NOMO-1 treated with dmso at 0.1 percent for 144 hours (cell line): ENCODE data around the gene EIF4E3.
A peak's percentile ranks its signal among the peaks of the same experiment; 100 is the strongest.

Source experiments
- DNase-seq: peaks from one replicate; lab custom pipeline; 2025; ENCODE audit not compliant: unreplicated experiment; lab: John Stamatoyannopoulos, UW

The EIF4E3 gene

GRCh38 chr3:71723452-71724170 is 1.6 kb downstream of the EIF4E3 start:
- DNase-seq = no peak

GRCh38 chr3:71722693-71723092 is 2.5 kb downstream of the EIF4E3 start:
- no peak for DNase-seq

DNA sequence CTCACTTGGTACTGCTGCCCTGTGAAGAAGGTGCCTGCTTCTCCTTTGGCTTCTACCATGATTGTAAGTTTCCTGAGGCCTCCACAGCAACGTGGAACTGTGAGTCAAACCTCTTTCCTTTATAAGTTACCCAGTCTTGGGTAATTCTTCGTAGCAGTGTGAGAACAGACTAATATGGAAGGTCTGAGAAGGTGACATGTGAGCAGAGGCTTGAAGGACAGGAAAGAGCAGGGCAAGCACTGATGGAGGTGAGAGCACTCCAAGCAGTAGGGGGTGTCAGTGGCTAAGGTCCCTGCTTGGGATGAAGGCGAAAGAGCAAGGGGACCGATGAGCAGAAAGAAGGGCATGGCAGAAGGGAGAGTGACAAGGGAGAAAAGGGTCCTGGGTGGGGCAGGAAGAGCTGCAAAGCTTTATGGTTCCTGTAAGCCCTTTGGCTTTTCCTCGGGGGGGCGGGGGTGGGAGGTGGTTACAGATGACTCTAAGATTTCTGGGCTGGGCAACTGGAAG is 3.5 kb downstream of the EIF4E3 start:
- peak; percentile 56 for DNase-seq

GRCh38 chr3:71721002-71721401 is 4.2 kb downstream of the EIF4E3 start:
- DNase-seq = no peak

GRCh38 chr3:71718072-71718471 is 7.1 kb downstream of the EIF4E3 start:
- DNase-seq = no peak

GRCh38 chr3:71714595-71714994 is 10.6 kb downstream of the EIF4E3 start:
- no peak for DNase-seq

- no peak for DNase-seq
Observed at GRCh38 chr3:71713041-71713440, 12.2 kb downstream of the EIF4E3 start.

DNA sequence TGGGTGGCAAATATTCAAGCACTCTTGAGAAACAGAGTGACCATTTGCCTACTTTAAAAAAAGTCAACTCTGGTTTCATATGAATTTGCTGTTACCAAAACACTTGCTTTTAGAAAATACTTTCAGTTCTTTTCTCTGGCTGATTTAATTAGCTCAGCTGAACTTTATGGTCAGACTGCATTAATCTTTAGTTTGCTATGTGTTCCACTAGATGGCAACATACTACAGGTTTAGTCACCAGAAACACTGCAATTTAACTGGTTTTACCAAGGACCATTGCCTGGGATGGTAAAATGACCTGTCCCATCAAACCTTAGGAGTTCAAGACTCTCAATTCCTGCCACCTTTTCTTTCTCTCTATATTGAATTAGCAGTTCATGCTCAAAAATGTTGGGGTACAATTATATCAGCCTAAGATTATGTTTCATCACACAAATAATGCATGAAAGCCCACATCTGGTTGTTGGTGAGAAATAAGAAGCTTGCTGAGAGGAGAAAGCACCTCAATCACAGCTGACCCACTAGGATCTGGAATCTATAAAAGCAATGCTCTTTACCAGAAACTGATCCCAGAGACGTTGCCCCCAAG is 14.2 kb downstream of the EIF4E3 start:
- DNase-seq = no peak

- DNase-seq = no peak
Observed at GRCh38 chr3:71709908-71710511, 15.2 kb downstream of the EIF4E3 start.

GRCh38 chr3:71708476-71709105 is 16.6 kb downstream of the EIF4E3 start:
- DNase-seq = no peak

GRCh38 chr3:71707595-71707994 is 17.6 kb downstream of the EIF4E3 start:
- no peak for DNase-seq

- no peak for DNase-seq
Observed at GRCh38 chr3:71705681-71706080, 19.5 kb downstream of the EIF4E3 start.

GRCh38 chr3:71704915-71705314 is 20.3 kb downstream of the EIF4E3 start:
- no peak for DNase-seq

- no peak for DNase-seq
Observed at GRCh38 chr3:71703797-71704196, 21.4 kb downstream of the EIF4E3 start.

DNA sequence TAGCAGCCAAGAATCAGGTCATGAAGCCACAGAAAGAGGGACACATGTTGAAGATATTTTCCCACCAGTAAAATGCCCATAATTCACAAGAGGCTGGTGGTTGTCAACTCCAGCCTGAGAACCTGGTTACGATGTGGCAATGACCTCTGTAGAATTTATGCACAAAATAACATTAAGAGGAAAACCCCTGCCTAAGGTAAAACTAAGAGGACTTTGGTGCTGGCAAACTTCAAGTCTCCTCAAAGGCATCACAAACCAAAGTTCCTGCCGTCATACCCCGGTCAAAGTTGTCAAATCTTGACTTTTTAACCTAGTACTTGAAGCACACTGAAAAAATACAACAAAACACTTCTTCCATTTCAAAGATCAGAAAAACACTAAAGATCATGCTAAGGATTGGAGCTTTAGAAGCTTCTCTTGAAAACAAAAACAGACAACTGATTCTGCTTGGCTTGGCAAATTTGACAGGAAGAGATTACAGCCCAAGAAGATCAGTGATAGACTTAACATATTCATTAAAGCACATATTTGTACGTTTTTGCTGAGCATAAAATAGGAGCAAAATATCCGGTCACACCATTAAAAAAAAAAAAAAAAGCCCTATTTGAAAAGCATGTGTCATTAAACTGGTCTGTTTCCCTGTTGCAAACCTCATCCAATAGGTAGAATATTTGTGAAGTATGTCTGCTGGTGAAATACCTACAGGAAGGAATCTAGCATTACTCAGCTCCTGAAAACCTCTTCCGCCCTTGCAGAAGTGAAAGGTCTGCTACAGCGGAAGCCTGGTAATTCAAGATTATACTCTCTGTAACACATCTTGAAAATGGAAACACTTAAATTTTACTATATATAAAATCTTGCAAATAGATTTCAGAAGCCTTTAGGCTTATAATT is 22.8 kb downstream of the EIF4E3 start:
- no peak for DNase-seq

DNA sequence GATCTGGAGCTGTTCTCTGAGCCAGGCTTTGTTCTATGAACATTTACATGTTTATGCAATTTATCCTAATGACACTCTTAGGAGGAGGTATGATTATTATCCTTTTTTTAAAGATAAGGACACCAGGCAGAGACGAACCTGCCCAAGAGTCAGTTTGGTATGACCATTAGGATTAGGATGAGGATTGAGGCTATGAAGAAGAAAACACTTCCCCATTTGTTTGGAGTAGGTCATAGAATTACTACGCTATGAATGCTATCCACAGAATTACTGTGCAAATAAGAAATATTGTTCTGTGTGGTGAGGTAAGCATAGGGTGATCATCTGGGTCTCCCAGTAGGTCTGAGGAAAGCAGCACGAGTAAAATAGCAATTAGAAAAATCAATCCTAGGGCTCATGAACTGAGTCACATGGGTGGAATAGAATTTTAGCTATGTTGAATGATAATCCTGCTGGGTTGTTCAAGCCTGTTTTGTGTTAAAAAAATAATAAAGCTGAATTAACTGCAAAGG is 23.9 kb downstream of the EIF4E3 start:
- no peak for DNase-seq

GRCh38 chr3:71695000-71695482 is 30.2 kb downstream of the EIF4E3 start:
- no peak for DNase-seq

DNA sequence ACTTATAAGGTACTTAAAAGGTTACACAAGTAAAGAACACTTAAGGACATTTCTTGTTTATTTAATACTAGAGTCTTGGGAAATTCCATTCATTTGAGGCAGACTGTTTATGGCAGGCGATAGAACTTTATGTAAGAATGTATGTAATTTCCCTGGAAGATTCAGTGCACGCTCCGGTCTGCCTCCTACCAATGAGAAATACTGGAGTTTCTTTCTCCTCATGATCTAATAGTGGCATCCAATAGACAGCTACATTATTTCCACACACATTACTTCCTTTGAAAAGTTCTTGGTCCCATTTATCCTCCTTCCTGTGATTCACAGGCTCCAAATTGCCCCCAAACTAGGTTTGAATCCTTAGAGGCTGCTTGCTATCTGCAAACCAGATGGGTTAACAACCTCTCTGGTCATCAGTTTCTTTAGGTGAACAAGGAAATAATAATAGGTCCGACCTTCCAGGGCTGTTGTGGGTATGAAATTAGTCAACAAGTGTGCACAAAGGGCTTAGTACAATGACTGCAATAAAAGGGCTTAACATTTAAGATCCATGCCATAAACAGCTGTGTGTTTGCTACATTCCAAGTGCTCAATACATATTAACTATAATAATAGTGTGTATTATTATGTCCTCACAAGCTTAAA is 30.7 kb downstream of the EIF4E3 start:
- no peak for DNase-seq

DNA sequence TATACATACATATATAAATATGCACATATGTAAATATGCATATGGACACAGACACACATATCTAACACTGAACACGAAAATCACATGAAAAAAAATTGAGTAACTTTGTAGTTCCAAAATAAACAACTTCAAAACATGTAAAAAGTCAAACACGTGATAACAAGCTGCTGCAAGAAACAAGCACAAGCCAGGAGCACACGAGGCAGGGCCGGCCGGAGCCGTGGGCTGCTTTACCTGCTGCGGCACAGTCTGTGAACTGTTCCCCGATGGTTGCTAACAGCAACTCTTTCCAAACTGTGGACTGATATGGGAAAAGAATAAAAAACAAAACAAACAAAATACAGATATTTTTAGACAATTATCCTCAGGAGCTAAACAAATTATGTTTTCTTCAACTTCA is 31.6 kb downstream of the EIF4E3 start:
- no peak for DNase-seq

DNA sequence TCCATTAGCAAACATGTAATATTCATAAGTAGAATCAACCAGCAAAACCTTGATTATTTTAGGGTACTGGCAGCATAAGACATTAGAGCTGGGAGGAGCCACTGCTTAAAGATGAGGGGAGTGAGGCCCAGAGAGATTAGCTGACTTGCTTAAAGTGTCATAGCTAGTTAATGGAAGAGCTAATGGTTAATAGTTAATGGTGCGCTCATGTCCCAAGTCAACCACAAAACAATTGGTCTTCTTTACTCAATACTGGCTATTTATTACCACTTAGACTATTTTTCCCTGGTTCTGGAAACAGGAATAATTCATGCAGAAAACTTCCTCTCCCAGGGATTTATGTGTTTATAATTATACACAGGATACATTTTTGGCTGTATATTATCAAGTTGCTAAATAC is 33.1 kb downstream of the EIF4E3 start:
- DNase-seq = no peak
